Measurements from ENCODE around the gene PRRC2B. TPM values are rescaled to one million over a fixed set of nuclear protein-coding genes. Genes with fewer than 3 reads are reported as not detected.
A peak's percentile ranks its signal among the peaks of the same experiment; 100 is the strongest.

The PRRC2B gene
- total and polyA plus RNA-seq, 3 donors from 2014 or later = 111 to 213 (median 175) TPM

DNA sequence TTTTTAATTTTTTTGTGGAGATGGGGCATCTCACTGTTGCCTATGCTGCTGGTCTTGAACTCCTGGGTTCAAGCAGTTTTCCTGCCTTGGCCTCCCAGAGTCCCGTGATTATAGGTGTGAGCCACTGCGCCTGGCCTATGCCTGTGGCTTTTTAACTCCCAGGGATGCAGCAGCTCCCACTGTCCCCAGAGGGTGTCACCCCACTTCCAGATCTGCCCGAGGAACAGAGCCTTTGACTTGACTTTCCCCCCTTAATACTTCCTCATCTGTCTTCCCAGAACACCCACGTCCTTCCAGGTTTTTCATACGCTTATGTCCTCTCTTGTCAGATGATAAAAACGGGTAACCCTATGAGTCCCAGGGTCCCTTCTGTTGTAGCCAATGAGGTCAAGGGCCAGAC is 7.6 kb upstream of the PRRC2B start:
- H3K36me3 ChIP-seq (ENCODE audit: low read depth, missing control alignments) = no peaks in the 10 kb centered on the region
- TF ChIP-seq, protein P1, sequence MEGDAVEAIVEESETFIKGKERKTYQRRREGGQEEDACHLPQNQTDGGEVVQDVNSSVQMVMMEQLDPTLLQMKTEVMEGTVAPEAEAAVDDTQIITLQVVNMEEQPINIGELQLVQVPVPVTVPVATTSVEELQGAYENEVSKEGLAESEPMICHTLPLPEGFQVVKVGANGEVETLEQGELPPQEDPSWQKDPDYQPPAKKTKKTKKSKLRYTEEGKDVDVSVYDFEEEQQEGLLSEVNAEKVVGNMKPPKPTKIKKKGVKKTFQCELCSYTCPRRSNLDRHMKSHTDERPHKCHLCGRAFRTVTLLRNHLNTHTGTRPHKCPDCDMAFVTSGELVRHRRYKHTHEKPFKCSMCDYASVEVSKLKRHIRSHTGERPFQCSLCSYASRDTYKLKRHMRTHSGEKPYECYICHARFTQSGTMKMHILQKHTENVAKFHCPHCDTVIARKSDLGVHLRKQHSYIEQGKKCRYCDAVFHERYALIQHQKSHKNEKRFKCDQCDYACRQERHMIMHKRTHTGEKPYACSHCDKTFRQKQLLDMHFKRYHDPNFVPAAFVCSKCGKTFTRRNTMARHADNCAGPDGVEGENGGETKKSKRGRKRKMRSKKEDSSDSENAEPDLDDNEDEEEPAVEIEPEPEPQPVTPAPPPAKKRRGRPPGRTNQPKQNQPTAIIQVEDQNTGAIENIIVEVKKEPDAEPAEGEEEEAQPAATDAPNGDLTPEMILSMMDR (IDR thresholded peaks at IDR 0.05) = no peak
- no peak for TF ChIP-seq POLR2A (IDR thresholded peaks at IDR 0.05)
- intact Hi-C loops (cut with DNase I; ENCODE audit: low total_unique reads) = no loop called here
- no peaks in the 10 kb centered on the region for H3K9me3 ChIP-seq
- WGBS, 2 donors = 80 to 82% methylated on average over 6 of the region's 6 CpGs
- no peak overlapping the region for H3K27ac ChIP-seq
- H3K4me3 ChIP-seq = no peak overlapping the region
- no peak for DNase-seq
- H3K4me1 ChIP-seq = peaks cover 10% of the 10 kb centered on the region
- no peaks in the 10 kb centered on the region for H3K27me3 ChIP-seq

DNA sequence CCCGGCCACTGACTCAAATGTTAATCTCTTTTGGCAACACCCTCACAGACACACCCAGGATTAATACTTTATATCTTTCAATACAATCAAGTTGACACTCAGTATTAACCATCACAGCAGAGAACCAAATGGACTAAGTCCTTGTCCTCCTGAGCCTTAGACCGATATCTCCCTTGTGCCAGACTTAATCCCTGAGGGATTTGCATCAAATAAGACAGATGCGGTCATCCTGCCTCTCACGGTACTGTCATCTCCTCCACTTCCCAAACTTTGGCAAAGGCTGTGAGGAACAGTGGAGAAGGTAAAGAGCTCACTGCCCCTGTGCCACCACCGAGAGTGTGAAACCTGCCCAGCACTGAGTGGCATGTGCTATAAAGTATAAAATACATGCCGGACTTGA is 6.5 kb upstream of the PRRC2B start:
- intact Hi-C loops (cut with DNase I; ENCODE audit: low total_unique reads) = no loop called here
- Histone ChIP-seq H3K4me3 (no peak overlapping the region), H3K4me1 (peaks cover 10% of the 10 kb centered on the region), H3K9me3 (no peaks in the 10 kb centered on the region), H3K36me3 (ENCODE audit: low read depth, missing control alignments) (no peaks in the 10 kb centered on the region), H3K27ac (no peak overlapping the region), H3K27me3 (no peaks in the 10 kb centered on the region)
- TF ChIP-seq POLR2A (IDR thresholded peaks at IDR 0.05) = no peak
- TF ChIP-seq, protein P1 (IDR thresholded peaks at IDR 0.05) = no peak
- no peak for DNase-seq
- 68 to 77% methylated on average over 6 of the region's 6 CpGs for WGBS, 2 donors

DNA sequence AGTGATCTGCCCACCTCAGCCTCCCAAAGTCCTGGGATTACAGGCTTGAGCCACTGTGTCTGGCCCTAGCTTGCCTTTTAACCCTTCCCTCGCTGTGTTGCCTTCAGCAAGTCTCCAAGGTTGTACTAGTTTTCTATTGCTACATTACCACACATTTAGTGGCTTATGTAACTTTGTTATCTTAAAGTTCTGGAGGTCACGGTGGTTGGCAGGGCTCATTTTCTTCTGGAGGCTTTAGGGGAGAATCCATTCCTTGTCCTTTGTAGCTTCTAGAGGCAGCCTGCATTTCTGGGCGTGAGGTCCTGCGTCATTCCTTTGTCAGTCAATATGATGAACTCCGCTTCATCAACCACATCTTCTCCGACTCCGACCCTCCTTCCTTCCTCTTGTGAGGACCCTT is 2.9 kb upstream of the PRRC2B start:
- no peak for TF ChIP-seq POLR2A (IDR thresholded peaks at IDR 0.05)
- TF ChIP-seq, protein P1 (IDR thresholded peaks at IDR 0.05) = no peak
- no peaks in the 10 kb centered on the region for H3K27me3 ChIP-seq
- H3K9me3 ChIP-seq = no peaks in the 10 kb centered on the region
- peaks cover 14% of the 10 kb centered on the region for H3K4me1 ChIP-seq
- peak; percentile 83 for DNase-seq
- H3K36me3 ChIP-seq (ENCODE audit: low read depth, missing control alignments) = no peaks in the 10 kb centered on the region
- 48 to 69% methylated on average over 7 of the region's 7 CpGs for WGBS, 2 donors
- peak overlapping the region in 1 of 2 donors; percentile 31 for H3K27ac ChIP-seq
- no peak overlapping the region for H3K4me3 ChIP-seq
- intact Hi-C loops (cut with DNase I; ENCODE audit: low total_unique reads) = no loop called here

DNA sequence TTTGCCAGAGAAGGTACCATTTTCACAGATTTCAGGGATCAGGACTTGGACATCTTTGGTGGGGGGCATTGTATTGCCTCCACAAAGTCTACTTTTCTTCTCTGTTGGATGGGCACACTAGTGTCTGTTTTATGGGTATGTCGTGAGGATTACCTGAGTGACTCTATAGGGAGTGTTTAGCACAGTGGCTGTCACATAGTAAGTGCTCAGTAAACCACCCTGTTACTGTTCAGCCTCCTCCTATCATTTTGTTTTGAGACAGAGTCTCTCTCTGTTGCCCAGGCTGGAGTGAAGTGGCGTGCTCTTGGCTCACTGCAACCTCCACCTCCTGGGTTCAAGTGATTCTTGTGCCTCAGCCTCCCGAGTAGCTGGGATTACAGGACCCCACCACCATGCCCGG is 2.4 kb upstream of the PRRC2B start:
- intact Hi-C loops (cut with DNase I; ENCODE audit: low total_unique reads) = no loop called here
- Histone ChIP-seq H3K27me3 (no peaks in the 10 kb centered on the region), H3K36me3 (ENCODE audit: low read depth, missing control alignments) (no peaks in the 10 kb centered on the region), H3K4me1 (peaks cover 19% of the 10 kb centered on the region), H3K9me3 (no peaks in the 10 kb centered on the region), H3K27ac (peak overlapping the region in 1 of 2 donors; percentile 31), H3K4me3 (no peak overlapping the region)
- TF ChIP-seq POLR2A (IDR thresholded peaks at IDR 0.05) = no peak
- TF ChIP-seq, protein P1 (IDR thresholded peaks at IDR 0.05) = no peak
- DNase-seq = no peak
- 86 to 89% methylated on average over 4 of the region's 4 CpGs for WGBS, 2 donors

DNA sequence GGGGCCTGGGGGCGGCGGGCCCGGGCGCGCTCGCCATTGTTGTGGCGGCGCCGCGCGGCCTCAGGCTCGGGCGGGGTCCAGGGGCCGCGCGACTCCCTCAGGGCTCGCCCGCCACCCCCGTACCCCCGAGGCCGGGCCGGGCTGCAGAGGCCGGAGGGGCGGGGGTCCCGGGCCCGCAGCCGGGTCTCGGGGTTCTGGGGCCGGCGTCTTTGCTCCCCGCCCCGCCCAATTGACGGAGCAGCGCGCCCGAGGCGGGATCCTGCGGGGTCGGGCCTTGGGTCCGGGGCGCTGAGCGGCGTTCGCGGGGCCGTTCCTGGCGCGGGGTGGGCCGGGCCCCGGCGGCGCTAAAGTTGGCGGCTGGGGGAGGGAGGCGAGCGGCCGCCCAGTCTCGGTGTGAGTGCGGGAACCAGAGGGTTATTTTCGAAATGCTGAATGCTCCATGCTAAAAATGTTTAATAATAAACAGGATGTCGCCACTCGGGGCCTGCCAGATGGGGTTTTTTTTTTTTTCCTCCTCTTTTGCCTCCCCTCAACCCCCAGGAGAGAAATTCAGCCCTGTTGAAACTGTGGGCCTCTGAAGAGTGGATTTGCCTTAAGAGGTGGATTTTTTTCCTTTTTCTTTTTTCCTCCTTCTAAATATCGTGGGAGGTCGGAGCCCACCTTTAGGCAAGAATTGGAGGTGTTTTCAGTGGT is 724 bp downstream of the PRRC2B start:
- peak; percentile 60 for DNase-seq
- intact Hi-C loops (cut with DNase I; ENCODE audit: low total_unique reads) = no loop called here
- Histone ChIP-seq H3K4me3 (peak overlapping the region; percentile 71 to 77), H3K9me3 (no peaks in the 10 kb centered on the region), H3K27ac (peak overlapping the region; percentile 90 to 98), H3K4me1 (peaks cover 49% of the 10 kb centered on the region), H3K36me3 (ENCODE audit: low read depth, missing control alignments) (no peaks in the 10 kb centered on the region), H3K27me3 (no peaks in the 10 kb centered on the region)
- no peak for TF ChIP-seq POLR2A (IDR thresholded peaks at IDR 0.05)
- TF ChIP-seq, protein P1 (IDR thresholded peaks at IDR 0.05) = no peak
- 0% methylated on average over 15 to 52 of the region's 63 CpGs for WGBS, 2 donors

Measured in testis (tissue), 3 donors.